ENCODE data around the gene DPYSL5. TPM values are rescaled to one million over a fixed set of nuclear protein-coding genes. Genes with fewer than 3 reads are reported as not detected.

Gene DPYSL5
- total and polyA plus RNA-seq, 2 of the 13 experiments (the other 11 are each of a cell fraction or from before 2014, with no cell fraction given) = 0.15 TPM; not detected in 1

- TF ChIP-seq PAF1 (CRISPR knock-in tag; IDR thresholded peaks at IDR 0.05) (no peak), ZNF703 (CRISPR knock-in tag; IDR thresholded peaks at IDR 0.05; ENCODE audit: borderline replicate concordance) (no peak), TFAP4 (IDR thresholded peaks at IDR 0.05; ENCODE audit: borderline replicate concordance, low read depth) (no peak), E2F5 (CRISPR knock-in tag; conservative IDR thresholded peaks at IDR 0.05) (no peak), ARID5B (CRISPR knock-in tag; IDR thresholded peaks at IDR 0.05) (peak; percentile 72), ATF6 (CRISPR knock-in tag; conservative IDR thresholded peaks at IDR 0.05) (no peak), IRX3 (CRISPR knock-in tag; IDR thresholded peaks at IDR 0.05; ENCODE audit: borderline replicate concordance, low read depth) (no peak), MBD4 (IDR thresholded peaks at IDR 0.05; ENCODE audit: borderline replicate concordance, low read length) (no peak), ZFY (CRISPR knock-in tag; IDR thresholded peaks at IDR 0.05) (no peak), ATF1 (CRISPR knock-in tag; IDR thresholded peaks at IDR 0.05) (no peak), HNF4A (CRISPR knock-in tag; IDR thresholded peaks at IDR 0.05) (peak; percentile 89), LCORL (IDR thresholded peaks at IDR 0.05) (no peak), LCORL (CRISPR knock-in tag; IDR thresholded peaks at IDR 0.05) (no peak), NR2C2 (CRISPR knock-in tag; IDR thresholded peaks at IDR 0.05; ENCODE audit: borderline replicate concordance) (no peak), ZNF776 (CRISPR knock-in tag; IDR thresholded peaks at IDR 0.05) (no peak)
Observed at GRCh38 chr2:26991717-26992116, 143.8 kb downstream of the DPYSL5 start (continued).

All from HepG2 (cell line).